ENCODE results near the gene CRHR2.

CRHR2 gene

DNA sequence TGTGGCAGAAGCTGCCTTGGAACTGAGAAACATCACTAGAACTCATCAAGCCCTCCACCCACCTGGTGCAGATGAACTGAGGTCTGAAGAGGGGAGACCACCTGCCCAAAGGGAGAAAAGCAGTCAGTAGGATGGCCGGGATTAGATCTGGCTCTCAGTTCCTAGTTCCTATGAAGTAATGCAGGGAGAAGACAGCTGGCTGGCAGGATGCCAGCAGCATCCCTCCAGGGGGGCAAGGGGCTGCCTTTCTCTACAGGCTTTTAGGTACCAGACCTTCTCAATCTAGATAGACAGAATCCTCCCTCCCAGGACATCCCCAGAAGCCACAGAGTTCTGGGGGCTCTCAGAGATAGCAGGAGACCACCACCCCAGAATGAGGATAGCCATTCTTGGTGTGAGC lies 7.8 kb downstream of the CRHR2 start:
- TF ChIP-seq, protein P1, sequence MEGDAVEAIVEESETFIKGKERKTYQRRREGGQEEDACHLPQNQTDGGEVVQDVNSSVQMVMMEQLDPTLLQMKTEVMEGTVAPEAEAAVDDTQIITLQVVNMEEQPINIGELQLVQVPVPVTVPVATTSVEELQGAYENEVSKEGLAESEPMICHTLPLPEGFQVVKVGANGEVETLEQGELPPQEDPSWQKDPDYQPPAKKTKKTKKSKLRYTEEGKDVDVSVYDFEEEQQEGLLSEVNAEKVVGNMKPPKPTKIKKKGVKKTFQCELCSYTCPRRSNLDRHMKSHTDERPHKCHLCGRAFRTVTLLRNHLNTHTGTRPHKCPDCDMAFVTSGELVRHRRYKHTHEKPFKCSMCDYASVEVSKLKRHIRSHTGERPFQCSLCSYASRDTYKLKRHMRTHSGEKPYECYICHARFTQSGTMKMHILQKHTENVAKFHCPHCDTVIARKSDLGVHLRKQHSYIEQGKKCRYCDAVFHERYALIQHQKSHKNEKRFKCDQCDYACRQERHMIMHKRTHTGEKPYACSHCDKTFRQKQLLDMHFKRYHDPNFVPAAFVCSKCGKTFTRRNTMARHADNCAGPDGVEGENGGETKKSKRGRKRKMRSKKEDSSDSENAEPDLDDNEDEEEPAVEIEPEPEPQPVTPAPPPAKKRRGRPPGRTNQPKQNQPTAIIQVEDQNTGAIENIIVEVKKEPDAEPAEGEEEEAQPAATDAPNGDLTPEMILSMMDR (IDR thresholded peaks at IDR 0.05; ENCODE audit: insufficient read depth, missing control alignments): no peak
- no peak for DNase-seq (ENCODE audit: insufficient read length, low spot score)
- no peak for FAIRE-seq

DNA sequence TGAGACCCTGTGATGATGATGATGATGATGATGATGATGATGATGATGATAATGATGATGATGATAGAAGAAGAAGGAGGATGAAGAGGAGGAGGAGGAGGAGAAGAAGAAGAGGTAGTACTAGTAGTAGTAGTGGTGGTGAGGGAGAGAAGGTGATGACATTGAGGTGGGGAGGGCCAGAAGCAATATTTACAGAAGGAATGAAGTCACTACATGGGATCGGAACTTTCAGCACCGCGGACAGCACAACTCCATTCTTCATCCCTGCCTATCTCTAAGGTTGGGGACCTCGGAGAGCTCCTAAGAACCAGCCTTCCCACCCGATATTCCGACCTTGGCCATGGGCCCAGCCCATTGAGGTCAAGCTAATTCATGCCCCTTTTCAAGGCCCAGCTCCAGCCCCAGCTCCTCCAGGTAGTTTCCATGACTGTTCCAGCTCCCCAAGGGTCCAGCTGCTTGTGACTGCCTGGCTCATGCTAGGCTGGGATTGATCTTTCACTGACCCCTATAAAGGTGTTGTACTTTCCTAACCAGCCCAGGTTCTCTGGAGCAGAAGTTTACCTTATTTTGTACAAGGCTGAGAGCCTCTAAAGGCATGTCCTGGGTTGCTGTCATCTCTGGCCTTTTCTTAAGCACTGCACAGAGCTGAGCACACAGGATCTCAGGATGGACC lies 10.3 kb downstream of the CRHR2 start:
- no peak for DNase-seq (ENCODE audit: insufficient read length, low spot score)
- FAIRE-seq: no peak
- TF ChIP-seq, protein P1 (IDR thresholded peaks at IDR 0.05; ENCODE audit: insufficient read depth, missing control alignments): no peak

DNA sequence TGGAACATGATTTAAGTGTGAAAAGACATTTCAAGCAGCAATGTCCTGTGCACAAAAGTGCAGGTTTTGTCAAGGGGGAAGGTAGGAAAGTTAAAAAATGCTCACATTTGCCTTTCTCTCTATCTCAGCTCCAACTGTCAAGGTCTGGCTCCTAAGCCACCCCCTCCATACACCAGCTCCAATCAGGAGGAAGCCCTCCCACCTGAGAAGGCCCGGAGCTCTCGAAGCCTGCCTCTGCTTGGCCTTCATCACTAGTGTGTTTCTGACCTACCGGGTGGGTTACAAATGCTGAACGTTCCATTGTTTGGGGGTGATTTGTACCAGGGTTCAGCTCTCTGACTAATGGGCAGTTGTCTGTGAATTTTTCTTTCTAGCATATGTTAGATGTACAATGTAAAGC lies 14.2 kb downstream of the CRHR2 start:
- TF ChIP-seq, protein P1 (IDR thresholded peaks at IDR 0.05; ENCODE audit: insufficient read depth, missing control alignments): no peak
- FAIRE-seq: no peak
- no peak for DNase-seq (ENCODE audit: insufficient read length, low spot score)

DNA sequence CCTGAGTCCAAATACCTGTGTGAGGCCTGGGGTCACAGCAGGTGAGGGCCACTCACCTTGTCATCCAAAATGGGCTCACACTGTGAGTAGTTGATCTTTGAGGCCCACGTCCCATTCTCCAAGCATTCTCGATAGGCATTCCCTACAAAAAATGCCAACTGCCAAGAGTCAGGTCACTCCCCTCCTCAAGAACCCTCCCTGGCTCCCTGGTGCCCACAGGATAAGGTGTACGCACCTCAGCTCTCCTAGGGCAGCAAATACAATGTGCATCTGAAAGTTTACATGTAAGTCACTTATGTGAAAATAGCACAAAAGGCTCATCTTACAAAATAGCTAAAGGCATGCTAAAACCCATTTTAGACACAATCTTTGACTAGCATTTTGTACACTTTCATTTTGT lies 15.1 kb downstream of the CRHR2 start:
- DNase-seq (ENCODE audit: insufficient read length, low spot score) (no peak), FAIRE-seq (no peak)
- TF ChIP-seq, protein P1 (IDR thresholded peaks at IDR 0.05; ENCODE audit: insufficient read depth, missing control alignments): no peak

DNA sequence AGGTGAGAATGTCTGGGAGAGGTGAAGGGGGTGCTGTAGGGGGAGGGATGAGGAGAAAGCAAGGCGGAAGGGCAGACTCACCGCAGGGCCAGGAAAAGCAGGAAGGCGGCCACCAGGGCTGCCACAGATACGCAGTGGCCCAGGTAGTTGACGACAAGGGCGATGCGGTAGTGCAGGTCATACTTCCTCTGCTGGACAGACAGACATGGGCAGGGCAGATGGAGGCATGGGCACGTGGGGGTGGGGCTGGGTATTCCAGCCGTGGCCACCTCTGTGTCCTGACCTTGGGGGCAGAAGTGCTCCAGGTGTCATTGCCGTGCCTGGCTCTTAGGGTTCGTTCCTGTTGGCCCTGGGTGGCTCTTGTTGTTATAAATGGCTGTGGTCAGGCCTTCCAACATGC lies 16.8 kb downstream of the CRHR2 start:
- TF ChIP-seq, protein P1 (IDR thresholded peaks at IDR 0.05; ENCODE audit: insufficient read depth, missing control alignments): no peak
- DNase-seq (ENCODE audit: insufficient read length, low spot score) (no peak), FAIRE-seq (no peak)

DNA sequence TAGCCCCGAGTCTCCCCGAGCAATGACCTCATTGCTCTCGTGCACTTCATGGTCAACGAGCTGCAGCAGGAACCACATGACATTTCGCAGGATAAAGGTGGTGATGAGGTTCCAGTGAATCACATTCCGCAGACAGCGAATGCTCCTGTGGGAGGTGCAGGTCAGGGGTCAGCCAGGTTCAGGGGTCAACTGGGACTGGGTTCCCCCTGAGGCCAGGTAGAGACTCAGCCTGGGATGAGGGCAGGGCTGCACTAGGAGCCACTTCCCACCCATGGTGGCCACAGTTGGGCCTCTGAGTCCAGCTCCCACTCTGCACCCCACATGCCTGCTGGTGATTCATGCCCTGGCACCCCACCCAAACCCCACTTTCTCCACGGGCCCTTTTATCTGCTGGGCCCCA lies 17.2 kb downstream of the CRHR2 start:
- FAIRE-seq: no peak
- DNase-seq (ENCODE audit: insufficient read length, low spot score): no peak
- TF ChIP-seq, protein P1 (IDR thresholded peaks at IDR 0.05; ENCODE audit: insufficient read depth, missing control alignments): no peak

DNA sequence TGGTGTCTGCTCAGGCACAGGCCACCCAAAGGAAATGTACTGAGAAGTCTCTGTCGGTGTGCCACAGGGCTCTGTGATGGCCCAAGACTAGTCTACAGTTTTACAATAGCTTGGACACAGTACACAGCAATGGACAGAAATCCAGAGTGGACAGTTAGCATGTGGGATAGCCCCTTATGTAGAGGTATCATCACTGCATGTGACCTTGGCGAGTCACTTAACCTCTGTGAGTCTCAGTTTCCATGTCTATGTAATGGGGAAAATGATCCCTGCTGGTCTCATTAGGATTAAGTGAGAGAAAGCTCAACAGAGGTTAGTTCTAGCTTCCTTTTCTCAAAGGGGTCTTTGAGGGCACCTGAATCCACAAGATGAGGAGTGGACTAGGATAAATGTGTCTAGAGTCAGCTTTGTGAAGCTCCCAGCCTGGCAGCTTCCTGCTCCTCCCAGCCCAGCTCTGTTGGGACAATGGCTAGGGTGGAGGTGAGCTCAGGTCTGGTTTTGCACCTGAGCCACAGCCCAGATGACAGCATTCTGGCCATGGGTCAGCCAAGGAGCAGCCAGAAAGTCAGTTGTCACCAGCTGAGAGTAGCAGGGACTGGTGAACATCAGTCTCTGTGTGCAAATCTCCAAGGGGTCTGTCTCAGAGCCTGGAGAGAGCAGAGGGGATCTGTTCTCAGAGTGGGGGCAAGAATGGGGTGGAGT lies 17.9 kb downstream of the CRHR2 start:
- DNase-seq (ENCODE audit: insufficient read length, low spot score): no peak
- FAIRE-seq: no peak
- TF ChIP-seq, protein P1 (IDR thresholded peaks at IDR 0.05; ENCODE audit: insufficient read depth, missing control alignments): no peak

Data from D721Med (cell line).